Measurements from ENCODE around the gene PTPRN.

The PTPRN gene

GRCh38 chr2:219252900-219253752, 56.1 kb downstream of the PTPRN start, which contains the start of gene TUBA4B:
TSS of gene TUBA4B (plus strand) at chr2:219253243. CDS start at chr2:219253408, 165 bp downstream.
- TF ChIP-seq NFIC (IDR thresholded peaks at IDR 0.05) (no peak), FOXM1 (IDR thresholded peaks at IDR 0.05; ENCODE audit: borderline replicate concordance, low read depth) (no peak), MAX (IDR thresholded peaks at IDR 0.05) (peak; percentile 94), TCF12 (IDR thresholded peaks at IDR 0.05; ENCODE audit: low read depth) (no peak), TAF1 (IDR thresholded peaks at IDR 0.05; ENCODE audit: low read depth) (0 out of 2 replicates have a peak, but pooled peaks have one; percentile 5), ZBTB7A (IDR thresholded peaks at IDR 0.05; ENCODE audit: low read depth) (peak; percentile 20; the same call in 1 of the 2 replicates)

GRCh38 chr2:219252570-219252899, 56.7 kb downstream of the PTPRN start:
- TF ChIP-seq YY1 (IDR thresholded peaks at IDR 0.05; ENCODE audit: low read depth) (no peak), USF1 (IDR thresholded peaks at IDR 0.05) (no peak), ZBTB7A (IDR thresholded peaks at IDR 0.05; ENCODE audit: low read depth) (no peak), TEAD4 (IDR thresholded peaks at IDR 0.05) (no peak), CEBPB (IDR thresholded peaks at IDR 0.05) (no peak), EGR1 (IDR thresholded peaks at IDR 0.05) (no peak), MAX (IDR thresholded peaks at IDR 0.05) (no peak), NFIC (IDR thresholded peaks at IDR 0.05) (no peak), EP300 (IDR thresholded peaks at IDR 0.05; ENCODE audit: borderline replicate concordance) (no peak), CREB1 (IDR thresholded peaks at IDR 0.05; ENCODE audit: low read depth) (no peak), TAF1 (IDR thresholded peaks at IDR 0.05; ENCODE audit: low read depth) (no peak), RAD21 (IDR thresholded peaks at IDR 0.05; ENCODE audit: low read depth) (no peak)

GRCh38 chr2:219252084-219252483, 57.1 kb downstream of the PTPRN start:
- no peak for TF ChIP-seq EP300 (IDR thresholded peaks at IDR 0.05; ENCODE audit: borderline replicate concordance)
- no peak for TF ChIP-seq CREB1 (IDR thresholded peaks at IDR 0.05; ENCODE audit: low read depth)
- TF ChIP-seq TAF1 (IDR thresholded peaks at IDR 0.05; ENCODE audit: low read depth): no peak
- no peak for TF ChIP-seq TEAD4 (IDR thresholded peaks at IDR 0.05)
- TF ChIP-seq YY1 (IDR thresholded peaks at IDR 0.05; ENCODE audit: low read depth): no peak
- no peak for TF ChIP-seq REST (IDR thresholded peaks at IDR 0.05; ENCODE audit: low read depth)
- TF ChIP-seq TCF12 (IDR thresholded peaks at IDR 0.05; ENCODE audit: low read depth): no peak
- TF ChIP-seq RAD21 (IDR thresholded peaks at IDR 0.05; ENCODE audit: low read depth): no peak
- TF ChIP-seq FOXM1 (IDR thresholded peaks at IDR 0.05; ENCODE audit: borderline replicate concordance, low read depth): no peak
- TF ChIP-seq NFIC (IDR thresholded peaks at IDR 0.05): no peak
- no peak for TF ChIP-seq CEBPB (IDR thresholded peaks at IDR 0.05)
- TF ChIP-seq ZBTB7A (IDR thresholded peaks at IDR 0.05; ENCODE audit: low read depth): no peak
- no peak for TF ChIP-seq USF1 (IDR thresholded peaks at IDR 0.05)
- no peak for TF ChIP-seq MAX (IDR thresholded peaks at IDR 0.05)
- no peak for TF ChIP-seq EGR1 (IDR thresholded peaks at IDR 0.05)

GRCh38 chr2:219251656-219252055, 57.5 kb downstream of the PTPRN start:
- TF ChIP-seq FOXM1 (IDR thresholded peaks at IDR 0.05; ENCODE audit: borderline replicate concordance, low read depth) (no peak), TCF12 (IDR thresholded peaks at IDR 0.05; ENCODE audit: low read depth) (no peak), YY1 (IDR thresholded peaks at IDR 0.05; ENCODE audit: low read depth) (no peak), CEBPB (IDR thresholded peaks at IDR 0.05) (no peak), EGR1 (IDR thresholded peaks at IDR 0.05) (no peak)

GRCh38 chr2:219250049-219250781, 59.0 kb downstream of the PTPRN start:
- TF ChIP-seq RAD21 (IDR thresholded peaks at IDR 0.05; ENCODE audit: low read depth) (no peak), EP300 (IDR thresholded peaks at IDR 0.05; ENCODE audit: borderline replicate concordance) (no peak), ZBTB7A (IDR thresholded peaks at IDR 0.05; ENCODE audit: low read depth) (no peak), TCF12 (IDR thresholded peaks at IDR 0.05; ENCODE audit: low read depth) (no peak), MAX (IDR thresholded peaks at IDR 0.05) (no peak), TAF1 (IDR thresholded peaks at IDR 0.05; ENCODE audit: low read depth) (no peak), EGR1 (IDR thresholded peaks at IDR 0.05) (no peak), USF1 (IDR thresholded peaks at IDR 0.05) (no peak), TEAD4 (IDR thresholded peaks at IDR 0.05) (no peak), FOXM1 (IDR thresholded peaks at IDR 0.05; ENCODE audit: borderline replicate concordance, low read depth) (no peak), NFIC (IDR thresholded peaks at IDR 0.05) (no peak), CEBPB (IDR thresholded peaks at IDR 0.05) (no peak), CREB1 (IDR thresholded peaks at IDR 0.05; ENCODE audit: low read depth) (no peak), REST (IDR thresholded peaks at IDR 0.05; ENCODE audit: low read depth) (no peak), YY1 (IDR thresholded peaks at IDR 0.05; ENCODE audit: low read depth) (no peak)
